ENCODE data around the gene C3orf20.

DNA sequence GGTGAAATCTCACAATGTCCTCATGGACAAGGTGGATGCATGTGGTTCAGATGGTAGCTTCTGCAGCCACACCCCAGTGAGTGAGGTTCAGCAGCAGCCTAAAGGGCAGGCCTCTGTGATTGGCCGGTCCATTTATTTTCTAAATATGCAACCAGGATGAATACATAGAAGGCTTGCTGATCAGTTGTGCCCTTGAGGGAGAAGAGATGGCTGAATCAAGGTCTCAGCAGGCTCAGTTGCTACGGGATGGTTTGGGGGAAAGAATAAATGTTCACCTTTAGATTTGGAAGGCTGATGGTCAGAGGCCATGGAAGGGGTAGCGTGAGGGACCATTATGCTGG is 90.1 kb downstream of the C3orf20 start:
- TF ChIP-seq, protein P1, sequence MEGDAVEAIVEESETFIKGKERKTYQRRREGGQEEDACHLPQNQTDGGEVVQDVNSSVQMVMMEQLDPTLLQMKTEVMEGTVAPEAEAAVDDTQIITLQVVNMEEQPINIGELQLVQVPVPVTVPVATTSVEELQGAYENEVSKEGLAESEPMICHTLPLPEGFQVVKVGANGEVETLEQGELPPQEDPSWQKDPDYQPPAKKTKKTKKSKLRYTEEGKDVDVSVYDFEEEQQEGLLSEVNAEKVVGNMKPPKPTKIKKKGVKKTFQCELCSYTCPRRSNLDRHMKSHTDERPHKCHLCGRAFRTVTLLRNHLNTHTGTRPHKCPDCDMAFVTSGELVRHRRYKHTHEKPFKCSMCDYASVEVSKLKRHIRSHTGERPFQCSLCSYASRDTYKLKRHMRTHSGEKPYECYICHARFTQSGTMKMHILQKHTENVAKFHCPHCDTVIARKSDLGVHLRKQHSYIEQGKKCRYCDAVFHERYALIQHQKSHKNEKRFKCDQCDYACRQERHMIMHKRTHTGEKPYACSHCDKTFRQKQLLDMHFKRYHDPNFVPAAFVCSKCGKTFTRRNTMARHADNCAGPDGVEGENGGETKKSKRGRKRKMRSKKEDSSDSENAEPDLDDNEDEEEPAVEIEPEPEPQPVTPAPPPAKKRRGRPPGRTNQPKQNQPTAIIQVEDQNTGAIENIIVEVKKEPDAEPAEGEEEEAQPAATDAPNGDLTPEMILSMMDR (IDR thresholded peaks at IDR 0.05; ENCODE audit: insufficient read depth, low read length, poor library complexity, severe bottlenecking), result no peak
- TF ChIP-seq EZH2phosphoT487 (conservative IDR thresholded peaks at IDR 0.05; ENCODE audit: low read length), result no peak

Measured in SU-DHL-6 (cell line).